Ovary (tissue), 3 donors: ENCODE measurements around the gene IQSEC1.

Experiments
- CTCF ChIP-seq, 3 donors: fragments of 450-650 bp in 2 of 3; fragments of 200-600 bp in 1 of 3; IDR thresholded peaks; one replicate each; pipeline versions ENCODE4 v1.5.1 to v1.8.0; 2016 to 2022; ENCODE audit warnings: antibody characterized with exemption in 3 of 3, mild to moderate bottlenecking in 1 of 3
- EP300 ChIP-seq: sonication (generic); formaldehyde crosslinking; IDR thresholded peaks from one replicate; pipeline ENCODE4 v1.6.1; 2017; ENCODE audit warnings: antibody characterized with exemption
- POLR2A ChIP-seq: fragments of 450-650 bp; IDR thresholded peaks from one replicate; pipeline ENCODE4 v1.6.1; 2017; ENCODE audit warnings: antibody characterized with exemption, mild to moderate bottlenecking, moderate library complexity
- donor health status: DM: no; HTN: no; CAD: no.

GRCh38 chr3:12980596-12981290 is 92.5 kb downstream of the IQSEC1 start:
- TF ChIP-seq CTCF (IDR thresholded peaks at IDR 0.05) (no peak), EP300 (no peak), POLR2A (no peak)
